ENCODE measurements around the gene SHFL. TPM values are rescaled to one million over a fixed set of nuclear protein-coding genes. Genes with fewer than 3 reads are reported as not detected.

The SHFL gene
- total RNA-seq, 1 donor from 2014 or later, result 5.0 TPM

DNA sequence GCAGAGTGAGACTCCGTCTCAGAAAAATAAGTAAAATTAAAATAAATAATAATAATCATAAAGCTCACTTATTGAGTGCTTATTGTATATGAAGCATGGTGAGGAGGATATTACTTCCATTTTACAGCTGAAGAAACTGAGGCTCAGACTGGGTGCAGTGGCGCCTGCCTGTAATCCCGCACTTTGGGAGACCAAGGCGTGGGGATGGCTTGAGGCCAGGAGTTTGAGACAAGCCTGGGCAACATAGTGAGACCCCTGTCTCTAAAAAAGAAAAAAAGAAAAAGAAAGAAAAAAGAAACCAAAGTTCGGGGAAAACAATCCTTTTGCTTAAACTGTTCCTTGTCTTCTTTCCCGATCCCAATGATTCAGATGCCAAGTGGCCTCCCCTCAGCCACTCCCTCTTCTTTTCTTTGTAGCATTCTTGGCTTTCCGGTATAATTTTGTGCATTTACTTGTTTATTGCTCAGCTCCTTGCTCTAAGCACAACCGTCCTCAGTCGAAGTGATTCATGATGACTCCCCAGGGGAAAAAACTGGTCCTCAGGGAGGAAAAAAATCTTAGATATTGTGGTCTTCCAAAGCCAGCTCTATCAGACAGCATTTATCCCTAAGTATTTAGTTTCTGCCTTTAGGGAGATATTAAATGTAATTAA lies 34.5 kb downstream of the SHFL start:
- Histone ChIP-seq H3K36me3 (ENCODE audit: control insufficient read depth, insufficient read depth, low read length) (peaks cover 17% of the 10 kb centered on the region), H3K27me3 (ENCODE audit: control insufficient read depth, insufficient read depth, low read length) (no peaks in the 10 kb centered on the region), H3K4me3 (ENCODE audit: low read depth, low read length) (no peak overlapping the region)
- FAIRE-seq (no peak), DNase-seq (ENCODE audit: low read depth) (peak; percentile 92)
- TF ChIP-seq, protein P1, sequence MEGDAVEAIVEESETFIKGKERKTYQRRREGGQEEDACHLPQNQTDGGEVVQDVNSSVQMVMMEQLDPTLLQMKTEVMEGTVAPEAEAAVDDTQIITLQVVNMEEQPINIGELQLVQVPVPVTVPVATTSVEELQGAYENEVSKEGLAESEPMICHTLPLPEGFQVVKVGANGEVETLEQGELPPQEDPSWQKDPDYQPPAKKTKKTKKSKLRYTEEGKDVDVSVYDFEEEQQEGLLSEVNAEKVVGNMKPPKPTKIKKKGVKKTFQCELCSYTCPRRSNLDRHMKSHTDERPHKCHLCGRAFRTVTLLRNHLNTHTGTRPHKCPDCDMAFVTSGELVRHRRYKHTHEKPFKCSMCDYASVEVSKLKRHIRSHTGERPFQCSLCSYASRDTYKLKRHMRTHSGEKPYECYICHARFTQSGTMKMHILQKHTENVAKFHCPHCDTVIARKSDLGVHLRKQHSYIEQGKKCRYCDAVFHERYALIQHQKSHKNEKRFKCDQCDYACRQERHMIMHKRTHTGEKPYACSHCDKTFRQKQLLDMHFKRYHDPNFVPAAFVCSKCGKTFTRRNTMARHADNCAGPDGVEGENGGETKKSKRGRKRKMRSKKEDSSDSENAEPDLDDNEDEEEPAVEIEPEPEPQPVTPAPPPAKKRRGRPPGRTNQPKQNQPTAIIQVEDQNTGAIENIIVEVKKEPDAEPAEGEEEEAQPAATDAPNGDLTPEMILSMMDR (IDR thresholded peaks at IDR 0.05; ENCODE audit: insufficient read depth, low read length, severe bottlenecking), result no peak

DNA sequence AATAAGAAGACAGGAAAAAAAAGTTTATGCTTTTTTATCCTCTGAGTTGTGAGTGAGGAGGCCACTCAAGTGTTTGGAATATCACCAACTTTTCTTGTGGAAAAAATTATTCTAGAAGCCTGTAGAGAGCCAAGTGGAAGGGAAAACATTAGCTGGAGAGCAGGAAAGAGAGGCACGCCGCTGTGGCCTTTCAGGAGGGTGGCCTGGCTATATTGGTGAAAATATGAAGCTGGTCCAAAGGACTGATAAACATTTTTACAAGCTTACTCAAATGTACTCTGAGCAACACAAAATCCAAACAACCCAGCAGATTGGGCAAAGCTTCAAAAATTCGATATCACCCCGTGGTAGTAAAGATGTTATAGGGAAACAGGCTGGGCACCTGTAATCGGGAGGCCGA lies 35.9 kb downstream of the SHFL start:
- Histone ChIP-seq H3K4me3 (ENCODE audit: low read depth, low read length) (no peak overlapping the region), H3K36me3 (ENCODE audit: control insufficient read depth, insufficient read depth, low read length) (peaks cover 7% of the 10 kb centered on the region), H3K27me3 (ENCODE audit: control insufficient read depth, insufficient read depth, low read length) (no peaks in the 10 kb centered on the region)
- no peak for FAIRE-seq
- no peak for DNase-seq (ENCODE audit: low read depth)
- TF ChIP-seq, protein P1 (IDR thresholded peaks at IDR 0.05; ENCODE audit: insufficient read depth, low read length, severe bottlenecking), result no peak

DNA sequence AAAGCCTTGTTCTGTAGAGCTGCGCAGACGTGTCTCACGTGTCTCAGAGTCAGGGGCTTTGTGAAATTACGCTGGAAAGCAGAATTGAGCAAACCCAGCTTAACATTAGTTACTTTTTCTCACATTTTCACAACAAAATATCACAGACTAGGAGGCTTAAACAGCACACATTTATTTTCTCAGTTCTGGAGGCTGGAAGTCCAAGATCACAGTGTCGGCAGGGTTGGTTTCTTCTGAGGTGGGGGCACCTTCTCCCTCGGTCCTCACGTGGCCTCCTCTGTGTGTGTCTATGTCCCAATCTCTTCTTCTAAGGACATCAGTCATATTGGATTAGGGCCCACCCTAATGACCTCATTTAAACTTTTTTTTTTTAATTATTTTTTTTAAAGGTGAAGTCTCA lies 38.3 kb downstream of the SHFL start:
- H3K4me3 ChIP-seq (ENCODE audit: low read depth, low read length), result no peak overlapping the region
- DNase-seq (ENCODE audit: low read depth) (no peak), FAIRE-seq (no peak)
- H3K27me3 ChIP-seq (ENCODE audit: control insufficient read depth, insufficient read depth, low read length), result no peaks in the 10 kb centered on the region
- H3K36me3 ChIP-seq (ENCODE audit: control insufficient read depth, insufficient read depth, low read length), result peaks cover 1% of the 10 kb centered on the region
- TF ChIP-seq, protein P1 (IDR thresholded peaks at IDR 0.05; ENCODE audit: insufficient read depth, low read length, severe bottlenecking), result no peak

DNA sequence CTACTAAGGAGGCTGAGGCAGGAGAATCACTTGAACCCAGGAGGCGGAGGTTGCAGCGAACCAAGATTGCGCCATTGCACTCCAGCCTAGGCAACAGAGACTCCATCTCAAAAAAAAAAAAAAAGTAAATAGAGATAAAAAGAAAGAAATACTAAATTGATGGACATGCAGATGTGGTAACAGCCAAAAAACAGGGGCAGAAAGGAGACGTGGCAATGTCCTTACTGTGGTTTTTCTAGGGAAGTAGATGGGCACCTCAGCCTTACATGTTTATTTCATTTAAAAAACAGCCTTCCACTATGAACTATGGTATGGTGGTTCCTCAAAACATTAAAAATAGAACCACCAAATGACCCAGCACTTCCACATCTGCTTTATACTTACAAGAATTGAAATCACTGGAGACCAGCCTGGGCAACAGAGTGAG lies 40.1 kb downstream of the SHFL start:
- Histone ChIP-seq H3K27me3 (ENCODE audit: control insufficient read depth, insufficient read depth, low read length) (no peaks in the 10 kb centered on the region), H3K4me3 (ENCODE audit: low read depth, low read length) (no peak overlapping the region), H3K36me3 (ENCODE audit: control insufficient read depth, insufficient read depth, low read length) (peaks cover 1% of the 10 kb centered on the region)
- DNase-seq (ENCODE audit: low read depth) (no peak), FAIRE-seq (no peak)
- TF ChIP-seq, protein P1 (IDR thresholded peaks at IDR 0.05; ENCODE audit: insufficient read depth, low read length, severe bottlenecking), result no peak

DNA sequence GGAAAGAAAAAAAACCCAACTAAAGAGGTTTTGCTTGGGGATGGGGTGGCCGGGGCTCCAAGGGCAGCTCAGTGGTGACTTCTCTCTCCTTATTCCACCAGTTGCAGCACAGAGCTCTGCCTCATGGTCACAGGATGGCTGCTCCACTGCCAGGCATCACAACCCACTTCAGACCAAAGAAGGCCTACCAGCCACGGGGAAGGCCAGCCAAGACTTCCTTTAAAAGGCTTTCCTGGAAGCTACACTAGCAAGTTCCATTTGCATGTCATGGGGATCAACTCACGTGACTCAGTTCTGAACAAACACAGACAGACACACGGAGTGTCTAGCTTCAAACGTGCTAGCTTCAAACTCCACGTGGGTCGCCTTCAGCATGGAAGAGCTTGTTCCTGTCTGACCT lies 46.8 kb downstream of the SHFL start:
- TF ChIP-seq, protein P1 (IDR thresholded peaks at IDR 0.05; ENCODE audit: insufficient read depth, low read length, severe bottlenecking), result no peak
- Histone ChIP-seq H3K4me3 (ENCODE audit: low read depth, low read length) (no peak overlapping the region), H3K36me3 (ENCODE audit: control insufficient read depth, insufficient read depth, low read length) (peaks cover 14% of the 10 kb centered on the region), H3K27me3 (ENCODE audit: control insufficient read depth, insufficient read depth, low read length) (no peaks in the 10 kb centered on the region)
- no peak for DNase-seq (ENCODE audit: low read depth)
- no peak for FAIRE-seq

DNA sequence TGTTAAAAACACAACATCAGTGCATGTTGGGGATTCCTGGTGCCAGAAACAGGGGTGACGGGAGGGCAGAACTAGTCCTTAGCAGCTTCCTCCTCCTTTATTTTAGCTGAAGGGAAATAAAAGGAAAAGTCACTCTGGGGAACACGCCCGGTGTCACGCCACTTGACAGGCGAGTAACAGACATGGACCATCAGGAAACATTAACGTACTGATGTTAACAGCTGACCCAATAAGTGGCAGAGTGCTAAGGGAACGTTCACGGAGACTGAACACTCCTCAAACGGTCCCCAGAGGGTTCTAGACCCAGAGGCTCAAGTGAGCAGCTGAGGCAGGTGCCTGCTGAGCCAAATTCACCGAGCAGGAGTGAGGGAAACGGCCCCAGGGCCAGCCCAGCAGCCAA lies 47.5 kb downstream of the SHFL start:
- Histone ChIP-seq H3K36me3 (ENCODE audit: control insufficient read depth, insufficient read depth, low read length) (peaks cover 14% of the 10 kb centered on the region), H3K27me3 (ENCODE audit: control insufficient read depth, insufficient read depth, low read length) (no peaks in the 10 kb centered on the region), H3K4me3 (ENCODE audit: low read depth, low read length) (no peak overlapping the region)
- no peak for DNase-seq (ENCODE audit: low read depth)
- TF ChIP-seq, protein P1 (IDR thresholded peaks at IDR 0.05; ENCODE audit: insufficient read depth, low read length, severe bottlenecking), result no peak
- FAIRE-seq, result peak; percentile 90
